Right atrium auricular region (tissue), 2 donors: ENCODE data around the gene TOR1AIP2. TPM values are rescaled to one million over a fixed set of nuclear protein-coding genes. Genes with fewer than 3 reads are reported as not detected.

Experiments
- DNase-seq: peaks from one replicate; pipeline ENCODE4 v3.0.0-alpha.2; 2019; ENCODE audit warnings: low spot score
- H3K27ac ChIP-seq, 2 donors: fragments of 200-600 bp; sonication (generic); 1 replicate in 1 of 2; 2 replicates in 1 of 2; pipeline ENCODE4 v1.5.1; 2016 to 2019
- H3K27me3 ChIP-seq, 2 donors: fragments of 200-600 bp; sonication (generic); one replicate each; pipeline versions ENCODE4 v1.5.1 to v1.6.0; 2017 to 2019
- H3K36me3 ChIP-seq: fragments of 200-600 bp; sonication (generic); one replicate; pipeline ENCODE4 v1.5.1; 2016
- H3K4me1 ChIP-seq, 2 donors: fragments of 200-600 bp; sonication (generic); one replicate each; pipeline versions ENCODE4 v1.5.1 to v1.6.0; 2017 to 2019
- H3K4me3 ChIP-seq, 2 donors: fragments of 200-600 bp; sonication (generic); 1 replicate in 1 of 2; 2 replicates in 1 of 2; pipeline ENCODE4 v1.5.1; 2017 to 2019; ENCODE audit warnings: mild to moderate bottlenecking in 1 of 2, moderate library complexity in 1 of 2
- H3K9me3 ChIP-seq, 2 donors: fragments of 200-600 bp; sonication (generic); one replicate each; pipeline ENCODE4 v1.5.1; 2019
- CTCF ChIP-seq, 2 donors: fragments of 200-600 bp; sonication (generic); IDR thresholded peaks; one replicate each; pipeline ENCODE4 v1.5.1; 2019; ENCODE audit warnings: antibody characterized with exemption in 2 of 2
- total RNA-seq, 2 donors: library from RNA; depleted of rRNA; stranded (reverse); fragments of >200 nt; gene quantifications; one replicate each; pipeline ENCODE4 v1.1.0, GENCODE V29; 2016

TOR1AIP2 gene
- total RNA-seq, 2 donors from 2014 or later: 44.7 to 59.7 TPM

DNA sequence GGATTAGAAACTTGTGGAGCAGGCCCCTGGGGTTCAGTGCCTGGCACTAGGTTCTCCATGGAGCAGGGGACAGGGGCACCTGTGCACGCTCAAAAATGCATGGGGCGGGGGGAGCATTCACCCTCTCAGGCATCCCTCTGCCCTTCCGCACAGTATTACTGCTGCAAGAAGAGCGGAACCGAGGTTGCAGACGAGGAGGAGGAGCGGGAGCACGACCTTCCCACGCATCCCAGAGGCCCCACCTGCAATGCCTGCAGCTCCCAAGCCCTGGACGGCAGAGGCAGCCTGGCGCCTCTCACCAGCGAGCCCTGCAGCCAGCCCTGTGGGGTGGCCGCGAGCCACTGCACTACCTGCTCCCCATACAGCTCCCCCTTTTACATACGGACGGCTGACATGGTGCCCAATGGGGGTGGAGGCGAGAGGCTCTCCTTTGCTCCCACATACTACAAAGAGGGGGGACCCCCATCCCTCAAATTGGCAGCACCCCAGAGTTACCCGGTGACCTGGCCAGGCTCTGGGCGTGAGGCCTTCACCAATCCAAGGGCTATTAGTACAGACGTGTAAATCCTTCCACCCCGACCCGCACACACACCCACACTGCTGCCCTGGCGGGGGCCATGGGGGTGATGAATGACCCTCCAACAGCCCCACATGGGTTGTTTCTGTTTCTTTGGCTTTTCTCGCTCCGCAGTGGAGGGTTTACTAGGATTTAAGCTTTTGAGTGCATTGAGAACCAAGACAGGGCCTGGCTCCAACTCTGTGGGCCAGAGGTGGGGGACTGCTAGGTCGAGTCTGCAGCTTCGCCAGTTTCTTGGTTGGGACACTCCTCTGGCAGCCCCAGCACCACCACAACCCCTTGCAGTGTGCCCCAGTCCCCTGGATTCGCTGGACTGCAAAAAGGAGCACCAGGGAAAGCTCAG lies 63.7 kb downstream of the TOR1AIP2 start:
- H3K9me3 ChIP-seq: no peaks in the 10 kb centered on the region
- H3K36me3 ChIP-seq: no peaks in the 10 kb centered on the region
- no peak for TF ChIP-seq CTCF (IDR thresholded peaks at IDR 0.05)
- H3K27ac ChIP-seq: no peak overlapping the region
- H3K4me3 ChIP-seq: peak overlapping the region in 1 of 2 donors; percentile 43
- peaks cover 0 to 30% of the 10 kb centered on the region in 2 donors for H3K4me1 ChIP-seq
- H3K27me3 ChIP-seq: no peaks in the 10 kb centered on the region
- DNase-seq: no peak

DNA sequence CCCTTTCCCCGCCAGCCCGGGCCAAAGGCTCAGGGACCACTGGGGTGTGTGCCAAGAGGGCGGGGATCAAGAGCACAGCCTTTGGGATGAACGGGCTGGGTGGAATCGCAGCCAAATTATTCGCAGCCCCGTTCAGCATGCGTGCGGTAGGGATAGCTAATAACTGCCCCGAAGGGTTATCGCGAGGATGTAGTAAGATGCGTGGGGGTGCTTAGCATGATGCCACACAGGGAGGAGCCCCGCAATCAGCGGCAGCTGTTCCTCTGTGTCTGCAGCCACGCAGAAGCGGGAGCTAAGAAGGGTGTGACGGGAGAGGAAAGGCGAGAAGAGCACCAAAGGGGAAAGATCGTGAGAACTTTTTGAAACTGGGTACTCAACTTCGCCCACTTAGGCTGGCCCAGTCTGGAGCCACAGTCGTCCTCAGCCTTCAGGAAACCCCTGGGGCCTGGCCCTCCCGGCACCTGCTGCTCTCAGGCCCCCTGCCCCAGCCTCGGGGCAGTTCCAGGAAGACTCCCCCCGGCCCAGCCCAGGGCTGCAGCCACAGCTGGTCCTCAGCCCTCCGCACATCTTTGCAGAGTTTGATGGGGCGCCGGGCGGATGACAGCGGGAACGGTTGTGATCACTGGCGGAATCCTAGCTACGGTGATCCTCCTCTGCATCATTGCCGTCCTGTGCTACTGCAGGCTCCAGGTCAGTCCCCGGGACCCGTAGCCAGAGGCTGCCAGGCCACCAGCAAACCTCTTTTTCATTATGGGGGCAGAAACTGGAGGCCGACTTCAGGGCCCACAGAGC lies 64.9 kb downstream of the TOR1AIP2 start:
- H3K4me3 ChIP-seq: no peak overlapping the region
- DNase-seq: no peak
- TF ChIP-seq CTCF (IDR thresholded peaks at IDR 0.05): no peak
- H3K27me3 ChIP-seq: no peaks in the 10 kb centered on the region
- no peaks in the 10 kb centered on the region for H3K36me3 ChIP-seq
- peaks cover 0 to 30% of the 10 kb centered on the region in 2 donors for H3K4me1 ChIP-seq
- no peaks in the 10 kb centered on the region for H3K9me3 ChIP-seq
- no peak overlapping the region for H3K27ac ChIP-seq

- no peak for TF ChIP-seq CTCF (IDR thresholded peaks at IDR 0.05)
- H3K36me3 ChIP-seq: no peaks in the 10 kb centered on the region
- H3K9me3 ChIP-seq: no peaks in the 10 kb centered on the region
- no peak overlapping the region for H3K27ac ChIP-seq
- no peaks in the 10 kb centered on the region for H3K27me3 ChIP-seq
- peaks cover 0 to 12% of the 10 kb centered on the region in 2 donors for H3K4me1 ChIP-seq
- H3K4me3 ChIP-seq: no peak overlapping the region
- no peak for DNase-seq
Observed at GRCh38 chr1:179810367-179810715, 67.3 kb downstream of the TOR1AIP2 start.

DNA sequence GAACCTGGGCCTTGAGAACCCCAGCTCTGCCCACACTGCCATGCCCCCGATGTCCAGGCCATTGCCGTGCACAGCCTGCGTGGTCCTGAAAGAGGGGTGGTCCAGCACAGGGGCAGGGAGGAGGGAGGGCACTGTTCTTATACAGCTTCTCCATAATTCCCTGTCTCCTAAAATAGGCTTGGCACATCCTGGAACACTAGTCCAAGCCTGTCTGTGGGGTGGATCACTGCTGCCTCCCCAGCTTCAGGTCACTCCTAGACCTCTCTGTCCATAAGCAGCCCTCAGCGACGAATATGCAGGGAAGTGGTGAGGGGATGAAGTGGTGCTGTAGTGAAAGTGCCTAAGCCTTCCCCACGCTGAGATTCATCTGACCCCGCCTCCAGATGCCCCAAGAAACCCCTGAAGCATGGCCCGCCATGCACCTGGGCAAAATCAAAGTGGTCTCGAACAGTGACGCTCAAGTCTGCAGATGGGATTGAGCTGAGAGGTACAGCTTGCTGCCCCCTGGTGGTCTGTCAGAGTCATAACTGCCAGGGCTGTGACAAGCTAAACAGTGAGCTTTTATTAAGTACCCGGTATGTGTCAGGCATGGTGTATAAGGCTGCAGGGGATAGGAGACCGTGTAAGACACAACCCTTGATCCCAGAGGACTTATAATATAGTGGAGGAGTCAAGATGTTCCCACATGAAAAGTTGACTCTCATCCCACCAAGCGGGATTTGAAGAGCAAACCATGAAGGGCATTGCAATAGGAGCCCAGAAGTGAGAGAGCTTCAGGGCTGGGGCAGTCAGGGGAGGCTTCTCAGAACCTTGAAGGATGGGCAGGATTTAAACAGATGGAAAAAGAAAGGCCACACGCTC lies 67.9 kb downstream of the TOR1AIP2 start:
- H3K9me3 ChIP-seq: no peaks in the 10 kb centered on the region

More for the DNA sequence above, 67.9 kb downstream of the TOR1AIP2 start:
- H3K27ac ChIP-seq: no peak overlapping the region
- TF ChIP-seq CTCF (IDR thresholded peaks at IDR 0.05): peak; percentile 87 to 92
- H3K36me3 ChIP-seq: no peaks in the 10 kb centered on the region
- H3K4me3 ChIP-seq: no peak overlapping the region
- H3K27me3 ChIP-seq: no peaks in the 10 kb centered on the region
- DNase-seq: no peak
- peaks cover 0 to 6% of the 10 kb centered on the region in 2 donors for H3K4me1 ChIP-seq
